Islet precursor cell (in vitro differentiated cells): Measurements from ENCODE around the gene AHCYL1.
A peak's percentile ranks its signal among the peaks of the same experiment; 100 is the strongest.
"Not testable (repeated sequence)": the region's sequence is repeated elsewhere in the genome, so short reads cannot be mapped to it uniquely, and the experiment has no call there.

ENCODE experiments used
- DNase-seq: peaks from one replicate; pipeline ENCODE4 v3.0.0-alpha.2; 2018

Gene AHCYL1

DNA sequence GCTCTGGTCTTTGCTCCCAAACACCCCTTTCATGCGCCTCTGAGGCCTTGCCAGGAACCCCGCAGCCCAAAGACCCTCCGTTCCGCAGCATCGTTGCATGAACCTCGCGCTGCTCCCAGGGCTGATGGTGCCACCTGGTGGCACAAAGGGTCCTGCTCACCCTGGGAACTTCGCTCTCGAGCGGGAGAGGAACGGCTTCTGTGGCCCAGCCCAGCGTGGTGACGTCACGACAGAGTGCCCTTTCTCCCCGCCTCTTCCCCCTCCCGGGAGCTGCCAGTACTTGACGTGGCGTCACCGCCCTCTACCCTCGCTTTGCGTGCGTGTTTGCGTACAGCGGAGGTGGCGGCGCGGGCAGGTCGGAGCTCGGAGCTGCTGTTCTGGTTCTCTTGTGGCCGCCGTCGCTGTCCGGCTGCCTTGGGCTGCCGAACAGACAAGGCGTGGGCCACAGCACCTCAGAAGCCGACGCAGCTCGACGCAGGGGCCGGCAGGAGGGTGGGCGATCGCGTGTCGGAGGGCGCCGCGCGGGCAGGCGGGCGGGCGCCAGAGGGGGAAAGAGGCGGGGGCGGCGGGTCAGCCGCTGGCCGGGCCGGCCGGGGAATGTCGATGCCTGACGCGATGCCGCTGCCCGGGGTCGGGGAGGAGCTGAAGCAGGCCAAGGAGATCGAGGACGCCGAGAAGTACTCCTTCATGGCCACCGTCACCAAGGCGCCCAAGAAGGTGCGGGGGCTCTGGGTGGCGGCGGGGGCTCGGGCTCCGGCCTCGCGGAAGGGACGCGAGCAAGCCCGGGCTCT lies at the start of gene AHCYL1:
TSS of gene AHCYL1 (plus strand) at position 310 of the 791 bp plus-strand sequence. CDS start at position 598, 288 bp downstream.
- DNase-seq: peak; percentile 99

DNA sequence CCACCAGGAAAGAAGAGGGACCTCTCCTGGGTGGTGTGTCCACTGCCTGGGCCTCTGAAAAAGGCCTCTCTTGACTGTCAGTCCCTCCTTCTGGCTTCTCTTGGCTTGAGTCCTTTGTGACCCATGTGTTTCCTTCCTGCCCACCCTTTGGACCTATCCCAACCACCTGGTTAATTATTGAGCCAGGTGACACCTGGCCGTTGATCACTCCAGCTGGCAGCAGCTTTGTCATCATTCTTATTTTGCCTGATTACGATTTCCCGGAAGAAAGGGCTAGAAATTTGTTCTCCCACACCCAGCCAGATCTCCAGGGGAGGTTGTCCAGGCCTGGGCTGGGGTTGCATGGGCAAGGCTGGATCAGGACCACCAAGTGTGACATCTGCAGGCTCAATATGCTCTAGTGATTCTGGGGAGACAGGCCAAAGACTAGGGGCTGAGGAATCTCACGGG lies 49.1 kb upstream of the AHCYL1 start:
- no peak for DNase-seq

DNA sequence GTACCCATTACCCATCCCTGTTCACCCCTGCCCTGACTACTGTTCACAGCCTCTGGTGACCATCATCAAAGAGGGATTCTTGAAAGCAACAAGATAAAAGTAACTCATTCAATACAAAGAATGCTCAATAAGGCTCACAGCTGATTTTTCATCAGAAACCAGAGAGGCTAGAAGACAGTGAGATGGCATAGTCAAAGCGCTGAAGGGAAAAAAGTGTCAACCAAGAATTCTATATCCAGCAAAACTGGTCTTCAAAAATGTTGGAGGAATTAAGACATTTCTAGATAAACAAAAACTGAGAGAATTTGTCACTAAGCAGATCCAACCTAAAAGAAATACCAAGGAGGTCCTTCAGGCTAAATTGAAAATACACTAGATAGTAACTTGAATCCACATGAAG lies 46.8 kb upstream of the AHCYL1 start:
- DNase-seq: no peak

DNA sequence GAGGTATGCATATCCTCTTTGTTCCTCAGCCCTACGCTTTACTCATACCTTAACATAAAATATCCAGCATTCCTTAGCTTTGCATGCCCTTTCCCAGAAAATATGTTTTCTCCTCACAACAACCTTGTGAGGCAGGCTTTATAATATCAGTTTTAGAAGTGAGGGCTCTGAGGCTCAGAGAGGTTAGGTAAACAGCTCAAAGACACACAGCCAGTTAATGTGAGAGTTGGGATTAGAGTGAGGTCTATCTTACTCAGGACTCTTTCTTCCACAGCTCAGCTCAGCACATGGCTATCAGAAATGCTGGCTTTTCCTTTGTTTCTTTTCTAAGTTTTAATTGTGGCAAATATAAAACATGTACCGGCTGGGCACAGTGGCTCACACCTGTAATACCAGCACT lies 46.0 kb upstream of the AHCYL1 start:
- DNase-seq: no peak

GRCh38 chr1:109942434-109942833 lies 42.1 kb upstream of the AHCYL1 start:
- no peak for DNase-seq

- DNase-seq: no peak
Observed at GRCh38 chr1:109944541-109944940, 40.0 kb upstream of the AHCYL1 start.

DNA sequence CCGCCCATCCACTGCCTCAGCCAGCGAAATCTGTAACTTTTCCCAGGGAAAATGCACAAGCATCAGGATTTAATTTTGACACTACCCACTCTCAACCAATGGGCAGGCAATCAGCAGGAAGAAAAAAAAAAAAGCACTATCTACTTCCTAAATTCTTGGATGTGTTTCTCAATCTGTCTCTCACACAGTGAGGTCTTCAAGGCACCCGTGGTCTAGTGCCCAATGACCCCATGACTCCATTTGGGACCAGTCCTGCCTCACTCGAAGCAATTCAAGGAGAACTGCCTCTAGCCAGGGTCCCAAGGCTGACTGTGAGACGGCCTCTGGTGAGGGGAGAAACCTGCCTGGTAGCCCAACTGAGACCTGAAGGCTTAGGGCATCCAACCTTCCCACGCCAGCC lies 38.1 kb upstream of the AHCYL1 start:
- DNase-seq: no peak

DNA sequence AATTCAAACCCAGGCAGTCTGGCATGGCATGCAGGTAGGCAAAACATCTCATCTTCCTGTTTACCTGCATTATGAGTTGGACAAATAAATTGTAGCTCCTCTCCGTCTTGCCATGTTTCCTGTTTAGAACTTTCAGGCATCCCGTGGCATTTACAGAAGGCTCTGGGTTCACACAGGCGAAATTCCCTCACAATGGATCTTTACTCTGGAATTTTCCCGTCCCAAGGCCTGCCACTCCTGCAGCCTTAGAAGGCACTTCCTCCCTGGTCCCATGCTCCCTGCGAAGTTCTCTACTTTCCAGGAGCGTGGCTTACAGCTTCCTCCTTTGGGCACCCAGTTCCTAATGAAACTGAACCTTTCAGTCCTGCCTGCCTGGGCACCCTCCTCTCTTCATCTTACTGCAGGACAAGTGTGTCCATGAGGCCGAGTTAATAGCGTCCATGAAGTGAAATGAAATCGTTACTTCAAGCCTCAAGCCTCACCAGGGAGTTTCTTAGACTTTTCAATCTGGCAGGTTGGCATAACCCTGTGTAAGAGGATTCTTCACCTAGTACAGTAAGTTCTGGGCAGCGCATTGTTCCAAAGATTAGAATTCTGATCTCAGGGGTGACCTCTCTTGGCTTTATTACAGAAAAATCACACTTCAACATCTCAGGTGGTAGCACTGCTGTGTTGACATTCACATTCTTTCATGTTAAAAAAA lies 36.8 kb upstream of the AHCYL1 start:
- DNase-seq: peak; percentile 63

DNA sequence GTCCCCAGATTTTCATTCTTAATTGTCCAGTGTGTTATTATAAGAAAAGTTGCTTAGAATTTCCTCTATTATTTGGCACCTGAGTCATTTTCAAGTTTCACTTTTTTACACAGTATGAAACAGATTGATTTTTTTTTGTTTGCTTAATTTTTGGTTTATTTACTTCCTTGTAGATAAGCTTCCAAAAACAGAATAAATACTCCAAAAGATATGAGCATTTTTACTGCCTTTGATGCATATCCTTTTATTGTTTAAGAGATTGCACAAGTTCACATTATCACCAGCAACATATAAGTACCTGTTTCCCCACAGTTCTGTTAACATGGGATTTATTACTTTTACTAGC lies 36.3 kb upstream of the AHCYL1 start:
- no peak for DNase-seq

DNA sequence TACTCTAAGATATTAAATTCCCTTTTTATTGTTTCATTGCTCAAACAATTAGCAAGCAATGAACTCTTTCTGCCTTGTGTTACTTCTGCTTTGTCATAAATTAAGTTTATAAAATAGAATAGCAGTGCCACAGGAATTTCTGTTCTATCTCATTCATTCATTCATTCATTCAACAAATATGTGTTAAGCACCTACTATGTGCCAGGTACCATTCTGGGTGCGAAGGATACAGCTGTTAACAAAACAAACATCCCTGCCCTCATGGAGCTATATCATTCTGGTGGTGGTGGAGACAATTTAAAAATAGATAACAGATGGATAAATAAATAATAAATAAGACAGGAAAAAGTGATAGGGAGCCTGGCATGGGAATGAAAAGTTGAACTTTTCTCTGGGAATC lies 34.5 kb upstream of the AHCYL1 start:
- no peak for DNase-seq

DNA sequence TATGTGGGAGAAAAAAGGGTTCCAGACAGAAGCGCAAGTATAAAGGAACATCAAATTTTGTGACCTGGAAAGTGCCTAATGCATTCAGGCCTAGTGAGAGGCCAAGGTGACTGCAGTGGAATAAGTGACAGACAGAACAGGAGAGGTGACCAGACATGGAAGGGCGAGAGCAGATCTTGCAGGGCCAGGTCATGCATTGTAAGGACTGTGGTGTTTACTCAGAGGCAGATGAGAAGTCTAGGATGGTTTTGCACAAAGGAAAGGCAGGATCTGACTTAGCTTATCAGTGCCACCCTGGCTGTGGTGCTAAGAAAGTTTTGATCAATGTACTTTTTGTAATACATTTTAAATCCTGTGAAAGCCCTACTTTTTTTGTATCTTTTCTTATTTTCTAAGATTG lies 34.1 kb upstream of the AHCYL1 start:
- no peak for DNase-seq

DNA sequence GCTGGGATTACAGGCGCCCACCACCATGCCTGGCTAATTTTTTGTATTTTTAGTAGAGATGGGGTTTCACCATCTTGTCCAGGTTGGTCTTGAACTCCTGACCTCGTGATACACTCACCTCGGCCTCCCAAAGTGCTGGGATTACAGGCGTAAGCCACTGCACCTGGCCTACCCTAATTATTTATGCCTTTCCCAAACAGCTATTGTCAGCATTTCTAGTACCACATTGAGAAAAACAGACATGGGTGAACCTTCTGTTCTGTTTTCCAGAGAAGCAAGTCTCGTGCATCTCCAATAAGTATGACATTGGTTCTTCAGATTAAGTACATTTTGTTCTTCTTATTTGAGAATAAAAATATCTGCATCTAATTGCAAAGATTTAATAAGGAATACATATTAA lies 33.1 kb upstream of the AHCYL1 start:
- not testable (repeated sequence) for DNase-seq

GRCh38 chr1:109954041-109954512 lies 30.5 kb upstream of the AHCYL1 start:
- peak; percentile 89 for DNase-seq

DNA sequence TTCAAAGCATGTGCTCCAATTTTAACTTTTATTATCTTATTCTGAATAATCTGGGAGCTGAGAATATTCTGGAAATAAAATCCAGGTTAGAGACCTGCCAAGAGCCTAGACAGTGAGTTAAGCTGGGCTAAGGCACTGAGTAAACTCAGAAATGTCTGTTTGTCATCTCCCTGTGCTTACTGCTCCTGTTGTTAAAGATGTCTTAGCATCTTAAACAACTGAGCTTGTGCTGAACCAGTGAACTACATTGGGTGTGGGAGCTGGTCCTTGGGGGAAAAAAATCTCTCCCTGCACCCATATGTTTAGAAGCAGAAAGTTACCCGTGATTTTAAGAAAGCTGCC lies 25.0 kb upstream of the AHCYL1 start:
- no peak for DNase-seq

DNA sequence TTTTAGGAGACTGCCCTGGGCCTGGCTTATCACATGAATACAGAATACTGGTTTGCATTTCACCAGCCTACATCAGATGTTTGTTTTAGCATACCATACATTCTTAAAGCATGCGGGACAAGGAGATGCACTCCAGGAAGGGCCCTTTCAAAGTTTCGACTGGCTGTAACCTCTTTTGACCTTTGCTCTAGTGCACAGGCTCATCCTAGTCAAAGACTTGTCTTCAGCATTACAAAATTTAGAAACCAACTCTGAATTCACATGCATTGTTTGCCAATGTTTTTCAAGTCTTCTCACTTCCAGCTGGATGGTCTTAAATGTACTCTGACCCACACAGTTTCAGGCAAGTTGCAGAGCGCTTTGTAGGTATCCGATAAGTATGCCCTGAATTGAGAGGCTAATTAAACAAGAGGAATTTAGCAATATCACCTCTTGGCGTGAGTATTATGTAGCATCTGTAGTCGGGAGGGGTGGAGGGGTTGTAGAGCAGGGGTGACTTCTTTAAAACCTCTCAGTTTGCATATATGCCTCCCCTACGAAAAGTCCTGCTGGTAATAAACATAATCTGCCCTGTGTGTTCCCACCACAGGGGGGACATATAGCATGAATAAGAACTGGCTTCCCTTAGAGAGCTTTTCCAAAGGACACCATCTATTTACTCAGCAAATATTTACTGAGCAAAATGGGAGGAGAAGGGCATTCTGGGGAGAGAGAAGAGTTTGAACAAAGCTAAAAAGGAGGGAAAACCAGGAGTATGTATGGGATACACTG lies 24.4 kb upstream of the AHCYL1 start:
- peak; percentile 90 for DNase-seq

- no peak for DNase-seq
Observed at GRCh38 chr1:109960745-109961094, 23.8 kb upstream of the AHCYL1 start.

- DNase-seq: no peak
Observed at GRCh38 chr1:109963864-109964263, 20.7 kb upstream of the AHCYL1 start.

- no peak for DNase-seq
Observed at GRCh38 chr1:109969146-109969829, 15.3 kb upstream of the AHCYL1 start.

DNA sequence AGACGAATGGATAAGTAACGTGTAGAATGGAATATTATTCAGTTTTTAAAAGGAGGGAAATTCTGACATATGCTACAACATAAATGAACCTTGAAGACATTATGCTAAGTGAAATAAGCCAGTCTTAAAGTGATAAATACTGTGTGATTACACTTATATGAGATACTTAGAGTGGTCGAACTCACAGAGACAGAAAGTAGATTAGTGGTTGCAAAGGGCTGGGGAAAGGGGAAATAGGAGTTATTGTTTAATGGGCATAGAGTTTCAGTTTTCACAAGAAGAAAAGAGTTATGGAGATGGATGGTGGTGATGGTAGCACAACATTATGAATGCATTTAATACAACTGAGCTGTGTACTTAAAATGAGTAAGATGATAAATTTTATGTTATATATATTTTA lies 14.7 kb upstream of the AHCYL1 start:
- no peak for DNase-seq

DNA sequence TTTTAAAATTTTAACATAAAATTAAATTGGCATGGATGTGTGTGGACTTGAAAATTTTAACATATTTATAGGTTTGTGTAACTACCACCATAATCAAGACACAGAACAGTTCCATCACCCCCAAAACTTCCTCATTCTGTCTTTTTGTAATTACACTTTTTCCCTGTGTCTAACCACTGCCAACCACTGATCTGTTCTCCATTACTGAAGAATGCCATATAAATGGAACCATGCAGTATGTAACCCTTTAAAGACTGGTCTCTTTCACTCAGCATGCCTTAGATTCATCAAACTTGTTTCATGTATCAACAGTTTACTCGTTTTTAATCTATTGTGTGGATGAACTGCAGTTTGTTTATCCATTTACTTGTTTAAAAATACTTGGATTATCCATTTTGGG lies 13.0 kb upstream of the AHCYL1 start:
- no peak for DNase-seq

DNA sequence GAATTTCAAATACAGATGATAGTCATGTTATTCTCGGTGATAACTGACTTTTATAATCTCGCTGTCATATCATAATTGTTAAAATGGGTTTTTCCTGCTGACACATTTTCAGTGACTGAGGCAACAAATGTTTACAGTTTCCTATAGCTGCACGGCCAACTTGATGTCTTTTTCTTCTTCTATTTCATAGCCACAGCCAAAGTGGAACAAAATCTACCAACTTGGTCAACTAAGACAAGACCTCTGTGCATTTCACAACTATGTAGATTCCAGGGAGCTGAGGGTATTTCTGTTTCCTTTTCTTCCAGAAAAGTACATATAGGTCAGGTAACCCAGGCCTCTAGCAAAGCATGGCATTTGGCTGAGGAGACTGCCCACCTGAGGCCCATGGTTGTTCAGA lies 10.4 kb upstream of the AHCYL1 start:
- DNase-seq: no peak

GRCh38 chr1:109975718-109976117 lies 8.8 kb upstream of the AHCYL1 start:
- DNase-seq: no peak

- DNase-seq: no peak
Observed at GRCh38 chr1:109976762-109977161, 7.8 kb upstream of the AHCYL1 start.
